NB4 (cell line): ENCODE measurements around the gene DOCK9.

Source experiments
- POLR2A ChIP-seq: IDR thresholded peaks from 2 replicates; pipeline ENCODE4 v1.6.1; 2011; ENCODE audit warnings: mild to moderate bottlenecking; ENCODE audit not compliant: insufficient read length; ENCODE audit errors: extremely low read depth
- TF ChIP-seq, protein P1 (sequence below): IDR thresholded peaks from one replicate; pipeline ENCODE4 v1.5.1; 2012; ENCODE audit warnings: low read depth, low read length

DNA sequence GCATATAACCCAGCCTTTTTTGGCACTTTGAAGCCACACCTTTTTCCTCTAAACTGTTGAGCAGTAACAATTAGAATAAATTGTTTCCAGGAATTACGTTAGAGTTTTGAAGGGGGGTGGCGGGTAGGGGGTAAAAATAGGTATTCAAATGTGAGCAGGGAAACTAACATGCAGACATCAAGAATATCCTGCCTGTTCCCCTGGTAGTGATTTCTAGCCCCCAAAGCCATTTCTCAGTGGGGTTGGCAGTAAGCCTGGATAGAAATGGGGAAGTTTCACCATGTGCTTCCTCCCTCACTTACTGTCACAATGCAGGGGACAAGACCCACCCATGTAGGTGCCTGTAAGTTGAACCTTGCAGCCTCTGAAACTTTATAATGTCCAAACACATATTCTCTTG lies 3.8 kb downstream of the DOCK9 start:
- TF ChIP-seq, protein P1, sequence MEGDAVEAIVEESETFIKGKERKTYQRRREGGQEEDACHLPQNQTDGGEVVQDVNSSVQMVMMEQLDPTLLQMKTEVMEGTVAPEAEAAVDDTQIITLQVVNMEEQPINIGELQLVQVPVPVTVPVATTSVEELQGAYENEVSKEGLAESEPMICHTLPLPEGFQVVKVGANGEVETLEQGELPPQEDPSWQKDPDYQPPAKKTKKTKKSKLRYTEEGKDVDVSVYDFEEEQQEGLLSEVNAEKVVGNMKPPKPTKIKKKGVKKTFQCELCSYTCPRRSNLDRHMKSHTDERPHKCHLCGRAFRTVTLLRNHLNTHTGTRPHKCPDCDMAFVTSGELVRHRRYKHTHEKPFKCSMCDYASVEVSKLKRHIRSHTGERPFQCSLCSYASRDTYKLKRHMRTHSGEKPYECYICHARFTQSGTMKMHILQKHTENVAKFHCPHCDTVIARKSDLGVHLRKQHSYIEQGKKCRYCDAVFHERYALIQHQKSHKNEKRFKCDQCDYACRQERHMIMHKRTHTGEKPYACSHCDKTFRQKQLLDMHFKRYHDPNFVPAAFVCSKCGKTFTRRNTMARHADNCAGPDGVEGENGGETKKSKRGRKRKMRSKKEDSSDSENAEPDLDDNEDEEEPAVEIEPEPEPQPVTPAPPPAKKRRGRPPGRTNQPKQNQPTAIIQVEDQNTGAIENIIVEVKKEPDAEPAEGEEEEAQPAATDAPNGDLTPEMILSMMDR, result no peak
- no peak for TF ChIP-seq POLR2A
